ENCODE data around the gene FAM186B. TPM values are rescaled to one million over a fixed set of nuclear protein-coding genes. Genes with fewer than 3 reads are reported as not detected.

FAM186B gene
- polyA plus RNA-seq, 2 of the 4 experiments (the other 2 are of a cell fraction), result 0.04 to 0.08 TPM

GRCh38 chr12:49555631-49556390 lies 49.6 kb downstream of the FAM186B start:
- no peaks in the 10 kb centered on the region for H3K9me3 ChIP-seq
- 0 out of 6 replicates have a peak, but pooled peaks of 1 of the 2 experiments have one; percentile 4 for ATAC-seq
- no peaks in the 10 kb centered on the region for H3K4me1 ChIP-seq
- 94% methylated on average over 11 of the region's 18 CpGs for WGBS (ENCODE audit: missing lambda C conversion rate)
- POLR2A ChIA-PET, result interaction anchor here (1.1 kb wide), 1 partner anchor 11 kb away, joined by 4 read pairs; no protein-coding TSS in a partner anchor
- no peak for FAIRE-seq
- TF ChIP-seq NR3C1 (IDR thresholded peaks at IDR 0.05), result no peak
- peak; percentile 67 for TF ChIP-seq ZFP36 (IDR thresholded peaks at IDR 0.05; ENCODE audit: borderline replicate concordance, partially characterized antibody)
- TF ChIP-seq RARB (CRISPR knock-in tag; IDR thresholded peaks at IDR 0.05), result no peak
- CTCF ChIA-PET, result interaction anchor here (0.6 to 11.4 kb wide), 10 partner anchors 11 to 224 kb away, joined by 3 to 91 read pairs (median 19); no protein-coding TSS in a partner anchor
- H3K4me2 ChIP-seq, result no peak overlapping the region
- DNase-seq (ENCODE audit: low read depth in 1 of 2, low spot score in 1 of 2), result no peak
- H3K27ac ChIP-seq, result no peak overlapping the region
- H3K4me3 ChIP-seq, result no peak overlapping the region

GRCh38 chr12:49554266-49554665 lies 51.2 kb downstream of the FAM186B start:
- ATAC-seq, result peak in 1 of 2 experiments; percentile 1; a peak in 3 of 6 replicates
- no peak overlapping the region for H3K4me3 ChIP-seq
- no peak for FAIRE-seq
- 98% methylated on average over 15 of the region's 15 CpGs for WGBS (ENCODE audit: missing lambda C conversion rate)
- H3K4me2 ChIP-seq, result no peak overlapping the region
- H3K9me3 ChIP-seq, result no peaks in the 10 kb centered on the region
- no peak for DNase-seq (ENCODE audit: low read depth in 1 of 2, low spot score in 1 of 2)
- POLR2A ChIA-PET, result interaction anchor here (1.1 kb wide), 2 partner anchors 13 to 207 kb away, joined by 3 to 6 read pairs; no protein-coding TSS in a partner anchor
- no peaks in the 10 kb centered on the region for H3K4me1 ChIP-seq
- TF ChIP-seq POLR2AphosphoS2 (conservative IDR thresholded peaks at IDR 0.05; ENCODE audit: low read length) (0 out of 2 replicates have a peak, but pooled peaks have one; percentile 62), JUN (IDR thresholded peaks at IDR 0.05) (no peak)
- H3K27ac ChIP-seq, result no peak overlapping the region
- CTCF ChIA-PET, result interaction anchor here (0.5 to 11.4 kb wide), 25 partner anchors 8 to 265 kb away, joined by 3 to 91 read pairs (median 8); partner anchors contain the start of genes KCNH3 and MCRS1

- no peak overlapping the region for H3K27ac ChIP-seq
- no peaks in the 10 kb centered on the region for H3K4me1 ChIP-seq
- no peak overlapping the region for H3K4me3 ChIP-seq
- TF ChIP-seq RAD21 (conservative IDR thresholded peaks at IDR 0.05 in 1 of 2, IDR thresholded peaks at IDR 0.05 in 1 of 2), result peak; percentile 72 to 87
- no peak for TF ChIP-seq TFCP2L1 (CRISPR knock-in tag; IDR thresholded peaks at IDR 0.05)
- TF ChIP-seq, protein P1, sequence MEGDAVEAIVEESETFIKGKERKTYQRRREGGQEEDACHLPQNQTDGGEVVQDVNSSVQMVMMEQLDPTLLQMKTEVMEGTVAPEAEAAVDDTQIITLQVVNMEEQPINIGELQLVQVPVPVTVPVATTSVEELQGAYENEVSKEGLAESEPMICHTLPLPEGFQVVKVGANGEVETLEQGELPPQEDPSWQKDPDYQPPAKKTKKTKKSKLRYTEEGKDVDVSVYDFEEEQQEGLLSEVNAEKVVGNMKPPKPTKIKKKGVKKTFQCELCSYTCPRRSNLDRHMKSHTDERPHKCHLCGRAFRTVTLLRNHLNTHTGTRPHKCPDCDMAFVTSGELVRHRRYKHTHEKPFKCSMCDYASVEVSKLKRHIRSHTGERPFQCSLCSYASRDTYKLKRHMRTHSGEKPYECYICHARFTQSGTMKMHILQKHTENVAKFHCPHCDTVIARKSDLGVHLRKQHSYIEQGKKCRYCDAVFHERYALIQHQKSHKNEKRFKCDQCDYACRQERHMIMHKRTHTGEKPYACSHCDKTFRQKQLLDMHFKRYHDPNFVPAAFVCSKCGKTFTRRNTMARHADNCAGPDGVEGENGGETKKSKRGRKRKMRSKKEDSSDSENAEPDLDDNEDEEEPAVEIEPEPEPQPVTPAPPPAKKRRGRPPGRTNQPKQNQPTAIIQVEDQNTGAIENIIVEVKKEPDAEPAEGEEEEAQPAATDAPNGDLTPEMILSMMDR (IDR thresholded peaks at IDR 0.05), result peak; percentile 72
- TF ChIP-seq SMC3 (IDR thresholded peaks at IDR 0.05), result peak; percentile 66; the same call in 2 of the 3 replicates
- TF ChIP-seq, protein P2, sequence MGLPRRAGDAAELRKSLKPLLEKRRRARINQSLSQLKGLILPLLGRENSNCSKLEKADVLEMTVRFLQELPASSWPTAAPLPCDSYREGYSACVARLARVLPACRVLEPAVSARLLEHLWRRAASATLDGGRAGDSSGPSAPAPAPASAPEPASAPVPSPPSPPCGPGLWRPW (IDR thresholded peaks at IDR 0.05), result no peak
- no peak for TF ChIP-seq PHF8 (IDR thresholded peaks at IDR 0.05; ENCODE audit: borderline replicate concordance, low read depth)
- no peak for TF ChIP-seq EHF (CRISPR knock-in tag; IDR thresholded peaks at IDR 0.05)
- no peak for TF ChIP-seq EHMT2 (IDR thresholded peaks at IDR 0.05; ENCODE audit: low read depth)
- ChIA-PET POLR2A (interaction anchor here (1.1 kb wide), 2 partner anchors 14 to 206 kb away, joined by 3 to 6 read pairs; no protein-coding TSS in a partner anchor), CTCF (interaction anchor here (0.5 to 11.4 kb wide), 32 partner anchors 9 to 288 kb away, joined by 3 to 91 read pairs (median 4); partner anchors contain the start of genes KCNH3, MCRS1 and TUBA1C)
- peak; percentile 58 to 75 for ATAC-seq
- H3K9me3 ChIP-seq, result no peaks in the 10 kb centered on the region
- FAIRE-seq, result no peak
- DNase-seq (ENCODE audit: low read depth in 1 of 2, low spot score in 1 of 2), result peak; percentile 68 to 71
- no peak overlapping the region for H3K4me2 ChIP-seq
- WGBS (ENCODE audit: missing lambda C conversion rate), result 73% methylated on average over 2 of the region's 2 CpGs
Measured at GRCh38 chr12:49553512-49554088, 51.8 kb downstream of the FAM186B start.

DNA sequence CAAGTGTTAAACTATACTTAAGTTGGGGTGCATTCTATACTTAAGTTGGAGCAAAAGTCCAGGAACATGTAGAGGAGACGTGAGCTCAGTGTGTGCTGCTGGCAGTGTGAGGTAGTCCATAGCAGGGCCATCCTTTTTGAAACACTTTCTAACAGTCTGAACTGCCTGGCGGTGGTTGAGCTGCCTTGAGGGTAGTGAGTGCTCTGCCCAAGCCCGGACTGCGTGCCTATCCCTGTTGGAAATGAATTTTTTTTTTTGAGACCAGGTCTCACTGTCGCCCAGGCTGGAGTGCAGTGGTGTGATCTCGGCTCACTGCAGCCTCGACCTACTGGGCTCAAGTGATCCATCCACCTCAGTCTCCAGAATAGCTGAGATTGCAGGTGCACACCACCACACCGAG lies 52.5 kb downstream of the FAM186B start:
- DNase-seq (ENCODE audit: low read depth in 1 of 2, low spot score in 1 of 2) (no peak), ATAC-seq (no peak), FAIRE-seq (no peak)
- 80% methylated on average over 8 of the region's 8 CpGs for WGBS (ENCODE audit: missing lambda C conversion rate)
- H3K4me1 ChIP-seq, result no peaks in the 10 kb centered on the region
- POLR2A ChIA-PET, result interaction anchor here (1.1 to 1.3 kb wide), 2 partner anchors 14 to 205 kb away, joined by 3 to 5 read pairs; no protein-coding TSS in a partner anchor
- CTCF ChIA-PET, result interaction anchor here (0.5 to 11.4 kb wide), 28 partner anchors 8 to 589 kb away, joined by 3 to 91 read pairs (median 5); partner anchors contain the start of genes KCNH3, MCRS1 and TUBA1C
- no peak overlapping the region for H3K4me2 ChIP-seq
- no peaks in the 10 kb centered on the region for H3K9me3 ChIP-seq
- TF ChIP-seq MYC (IDR thresholded peaks at IDR 0.05; ENCODE audit: borderline replicate concordance, low read length), result no peak
- no peak for TF ChIP-seq ESRRA (IDR thresholded peaks at IDR 0.05; ENCODE audit: borderline replicate concordance, low read length)
- TF ChIP-seq NFE2L2 (conservative IDR thresholded peaks at IDR 0.05; ENCODE audit: low read length), result no peak
- no peak for TF ChIP-seq HEYL (CRISPR knock-in tag; IDR thresholded peaks at IDR 0.05)
- TF ChIP-seq MAZ (IDR thresholded peaks at IDR 0.05; ENCODE audit: borderline replicate concordance, low read depth, low read length), result no peak
- no peak for TF ChIP-seq RNF2 (IDR thresholded peaks at IDR 0.05; ENCODE audit: borderline replicate concordance, low read depth)
- TF ChIP-seq USF2 (IDR thresholded peaks at IDR 0.05), result no peak
- no peak overlapping the region for H3K27ac ChIP-seq
- no peak overlapping the region for H3K4me3 ChIP-seq

Measured in A549 (cell line).